Inflammatory macrophage treated with lipopolysaccharide for 4 hours (primary cell): ENCODE measurements around the gene TNFAIP8L3.
A peak's percentile ranks its signal among the peaks of the same experiment; 100 is the strongest.
"Not testable (repeated sequence)": the region's sequence is repeated elsewhere in the genome, so short reads cannot be mapped to it uniquely, and the experiment has no call there.

Experiments used
- DNase-seq: peaks from one replicate; pipeline ENCODE4 v3.0.0-alpha.2; 2020

The TNFAIP8L3 gene

GRCh38 chr15:51094606-51095569, at the start of gene TNFAIP8L3:
Gene TNFAIP8L3 (minus strand): TSS chr15:51094906. CDS start chr15:51094595, 311 bp downstream.
- DNase-seq = no peak

- peak; percentile 68 for DNase-seq
Measured at GRCh38 chr15:51144021-51144532, 49.4 kb upstream of the TNFAIP8L3 start.

GRCh38 chr15:51140347-51140746, 45.6 kb upstream of the TNFAIP8L3 start:
- not testable (repeated sequence) for DNase-seq

GRCh38 chr15:51139091-51139490, 44.4 kb upstream of the TNFAIP8L3 start:
- no peak for DNase-seq

GRCh38 chr15:51137880-51138430, 43.2 kb upstream of the TNFAIP8L3 start:
- DNase-seq = no peak

GRCh38 chr15:51137024-51137423, 42.3 kb upstream of the TNFAIP8L3 start:
- no peak for DNase-seq

- no peak for DNase-seq
Measured at GRCh38 chr15:51135276-51135675, 40.6 kb upstream of the TNFAIP8L3 start.

GRCh38 chr15:51134416-51135199, 39.9 kb upstream of the TNFAIP8L3 start:
- DNase-seq = no peak

GRCh38 chr15:51133140-51133765, 38.5 kb upstream of the TNFAIP8L3 start:
- DNase-seq = peak; percentile 32

- peak; percentile 63 for DNase-seq
Measured at GRCh38 chr15:51132384-51133139, 37.9 kb upstream of the TNFAIP8L3 start.

GRCh38 chr15:51131596-51132290, 37.0 kb upstream of the TNFAIP8L3 start:
- no peak for DNase-seq

- no peak for DNase-seq
Measured at GRCh38 chr15:51130344-51130743, 35.6 kb upstream of the TNFAIP8L3 start.

GRCh38 chr15:51129535-51130188, 35.0 kb upstream of the TNFAIP8L3 start:
- no peak for DNase-seq

GRCh38 chr15:51128701-51129100, 34.0 kb upstream of the TNFAIP8L3 start:
- DNase-seq = no peak

GRCh38 chr15:51126842-51127241, 32.1 kb upstream of the TNFAIP8L3 start:
- peak; percentile 81 for DNase-seq

GRCh38 chr15:51123002-51123401, 28.3 kb upstream of the TNFAIP8L3 start:
- not testable (repeated sequence) for DNase-seq

- DNase-seq = no peak
Measured at GRCh38 chr15:51121631-51122225, 27.0 kb upstream of the TNFAIP8L3 start.

GRCh38 chr15:51121118-51121517, 26.4 kb upstream of the TNFAIP8L3 start:
- DNase-seq = peak; percentile 89

GRCh38 chr15:51119120-51119519, 24.4 kb upstream of the TNFAIP8L3 start:
- no peak for DNase-seq

GRCh38 chr15:51117270-51117669, 22.6 kb upstream of the TNFAIP8L3 start:
- DNase-seq = no peak
